Stimulated activated CD8-positive, alpha-beta memory T cell treated with anti-CD3 and anti-CD28 coated beads, Interleukin-2, amount 100 ng/mL, for 48 hours (primary cell): ENCODE data around the gene LCMT1.
"Not testable (repeated sequence)": the region's sequence is repeated elsewhere in the genome, so short reads cannot be mapped to it uniquely, and the experiment has no call there.

Experiments used
- DNase-seq, 2 donors: peaks; one replicate each; pipeline ENCODE4 v3.0.0-alpha.2; 2020; ENCODE audit warnings: low read depth in 2 of 2

LCMT1 gene

DNA sequence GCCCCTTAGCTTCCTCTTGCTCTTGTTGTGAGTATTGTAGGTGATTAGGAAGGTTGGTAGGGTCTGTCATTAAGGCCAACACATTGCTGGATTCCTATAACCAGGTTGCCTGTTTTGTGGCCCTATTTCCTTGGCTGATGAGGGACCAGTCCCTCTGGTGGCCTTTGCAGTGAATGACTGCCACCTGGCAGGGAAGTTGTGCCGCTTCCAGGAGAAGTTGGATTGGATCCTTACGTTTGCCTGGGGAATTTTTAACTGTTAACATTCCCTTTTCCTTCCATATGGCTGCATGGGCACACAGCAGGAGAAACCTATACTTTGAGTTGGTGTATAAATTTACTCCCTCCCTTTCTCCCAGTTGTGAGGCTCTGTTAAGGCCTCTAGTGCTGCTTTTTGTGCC is 32.4 kb downstream of the LCMT1 start:
- DNase-seq = no peak

DNA sequence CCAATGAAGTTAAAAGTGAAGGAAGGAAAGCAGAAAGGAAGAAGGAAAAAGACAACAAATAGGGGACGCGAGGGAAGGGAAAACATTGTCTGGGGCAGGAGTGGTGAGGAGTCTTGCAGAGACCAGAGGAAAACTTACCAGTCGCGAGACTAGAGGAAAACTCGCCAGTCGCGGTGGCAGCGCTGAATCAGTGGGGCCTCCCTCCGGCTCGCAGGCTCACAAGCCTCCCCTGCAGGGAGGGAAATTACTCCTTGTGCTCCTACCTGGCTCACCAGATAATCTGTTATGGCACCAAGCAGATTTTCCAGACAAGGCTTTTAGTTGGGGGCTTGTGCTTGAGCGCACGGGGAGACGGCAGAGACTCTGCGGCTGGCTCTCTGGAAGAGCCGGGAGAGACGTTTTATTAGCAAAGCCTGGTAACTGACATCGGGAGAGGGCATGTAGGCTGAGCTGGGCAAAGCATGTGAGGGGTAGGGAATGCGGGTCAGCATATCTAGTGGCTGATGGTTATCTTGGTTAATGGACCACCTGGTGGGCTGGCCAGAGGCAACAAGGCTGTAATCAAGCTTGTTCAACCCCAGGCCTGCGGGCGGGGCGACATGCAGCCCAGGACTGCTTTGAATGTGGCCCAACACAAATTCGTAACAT is 37.1 kb downstream of the LCMT1 start:
- DNase-seq = no peak

DNA sequence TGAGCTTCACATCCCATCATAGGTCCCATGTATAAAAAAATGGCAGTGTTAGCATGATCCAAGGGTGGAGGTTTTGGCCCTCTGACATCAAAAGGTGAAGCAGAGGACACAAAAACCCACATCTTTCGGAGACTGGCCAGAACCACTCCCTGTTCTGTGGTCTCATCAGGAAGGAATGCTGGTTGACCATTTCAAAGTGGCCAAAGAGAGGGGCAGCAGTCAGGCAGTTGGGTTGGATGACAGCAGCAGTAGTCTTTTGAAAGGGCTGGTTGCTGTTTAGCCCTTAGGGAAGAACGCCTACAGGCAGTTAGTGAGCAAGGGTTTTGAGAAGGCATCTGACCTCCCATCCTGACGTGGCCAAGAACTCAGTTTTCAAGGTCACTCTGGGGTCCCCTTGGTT is 40.5 kb downstream of the LCMT1 start:
- DNase-seq = no peak

DNA sequence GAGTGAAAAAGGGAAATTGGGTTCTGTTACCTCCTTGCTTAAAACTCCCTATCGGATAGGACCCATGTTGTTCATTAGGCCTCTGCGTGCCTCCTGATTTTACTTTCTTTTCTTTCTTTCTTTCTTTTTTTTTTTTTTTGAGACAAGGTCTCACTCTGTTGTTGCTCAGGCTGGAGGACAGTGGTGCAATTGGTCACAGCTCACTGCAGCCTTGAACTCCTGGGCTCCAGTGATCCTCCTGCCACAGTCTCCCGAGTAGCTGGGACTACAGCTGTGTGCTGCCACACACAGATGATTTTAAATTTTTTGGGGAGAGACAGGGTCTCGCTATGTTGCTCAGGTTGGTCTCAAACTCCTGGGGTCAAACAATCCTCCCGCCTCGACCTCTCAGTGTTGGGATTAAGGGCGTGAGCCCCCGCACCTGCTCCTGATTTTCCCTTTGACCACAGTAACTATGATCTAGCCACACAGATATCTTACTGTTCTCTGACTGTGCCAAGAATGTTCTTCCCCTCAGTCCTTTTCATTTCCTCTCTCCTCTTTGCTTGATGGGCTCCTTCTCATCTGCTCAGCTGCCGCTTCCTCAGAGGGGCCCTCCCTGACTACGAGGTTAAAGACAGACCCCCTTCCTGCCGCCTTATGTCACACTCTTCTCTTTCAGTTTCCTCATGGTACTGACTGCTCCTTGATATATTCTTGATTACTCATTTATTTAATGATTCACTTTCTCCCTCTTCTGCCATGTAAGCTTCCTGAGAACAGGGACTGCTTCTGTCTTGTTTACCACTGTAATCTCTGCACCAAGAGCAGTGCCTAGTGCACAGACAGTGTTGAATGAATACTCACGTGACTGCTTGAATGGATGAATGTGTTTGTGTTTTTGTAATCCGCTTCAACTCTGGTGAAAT is 44.3 kb downstream of the LCMT1 start:
- DNase-seq = peak in 1 of 2 donors; percentile 24

DNA sequence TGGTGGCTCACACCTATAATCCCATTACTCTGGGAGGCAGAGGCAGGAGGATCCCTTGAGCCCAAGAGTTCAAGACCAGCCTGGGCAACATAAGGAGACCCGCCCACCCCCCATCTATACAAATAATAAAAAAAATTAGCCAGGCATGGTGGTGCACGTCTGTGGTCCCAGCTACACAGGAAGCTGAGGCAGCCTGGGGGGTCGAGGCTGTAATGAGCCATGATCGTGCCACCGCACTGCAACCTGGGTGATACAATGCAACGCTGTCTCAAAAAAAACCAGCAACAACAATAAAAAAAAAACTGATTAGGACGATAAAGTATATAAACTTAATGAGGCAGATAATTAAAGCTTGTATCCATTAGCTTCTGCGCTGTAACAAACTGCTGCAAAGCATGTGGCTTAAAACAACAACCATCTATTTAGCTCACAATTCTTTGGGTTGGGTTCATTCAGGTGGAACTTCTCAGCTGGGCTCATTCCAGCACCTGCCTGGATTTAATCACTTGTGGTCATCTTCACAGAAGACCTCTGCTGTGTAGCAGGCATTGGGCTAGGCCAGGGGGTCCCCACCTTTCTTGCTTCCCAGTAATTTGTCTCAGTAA is 45.8 kb downstream of the LCMT1 start:
- DNase-seq = no peak

DNA sequence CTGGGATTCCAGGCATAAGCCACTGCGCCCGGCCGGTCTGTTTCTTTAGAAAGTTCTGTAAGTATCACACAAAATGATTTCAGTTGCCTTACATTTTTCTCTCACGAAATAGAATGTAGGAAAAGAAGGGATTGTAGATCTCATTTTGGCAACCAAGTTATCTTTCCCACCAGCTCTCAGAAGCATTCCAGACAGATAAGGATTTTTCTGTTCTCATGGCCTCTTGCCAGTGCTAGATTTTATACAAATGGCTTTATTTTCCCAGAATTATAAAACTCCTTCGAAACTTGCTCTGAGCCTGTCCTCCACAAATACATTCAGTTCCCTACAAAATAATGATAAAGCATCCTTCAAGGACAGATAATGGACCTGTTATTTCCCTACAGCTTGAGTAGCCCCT is 46.9 kb downstream of the LCMT1 start:
- DNase-seq = no peak

DNA sequence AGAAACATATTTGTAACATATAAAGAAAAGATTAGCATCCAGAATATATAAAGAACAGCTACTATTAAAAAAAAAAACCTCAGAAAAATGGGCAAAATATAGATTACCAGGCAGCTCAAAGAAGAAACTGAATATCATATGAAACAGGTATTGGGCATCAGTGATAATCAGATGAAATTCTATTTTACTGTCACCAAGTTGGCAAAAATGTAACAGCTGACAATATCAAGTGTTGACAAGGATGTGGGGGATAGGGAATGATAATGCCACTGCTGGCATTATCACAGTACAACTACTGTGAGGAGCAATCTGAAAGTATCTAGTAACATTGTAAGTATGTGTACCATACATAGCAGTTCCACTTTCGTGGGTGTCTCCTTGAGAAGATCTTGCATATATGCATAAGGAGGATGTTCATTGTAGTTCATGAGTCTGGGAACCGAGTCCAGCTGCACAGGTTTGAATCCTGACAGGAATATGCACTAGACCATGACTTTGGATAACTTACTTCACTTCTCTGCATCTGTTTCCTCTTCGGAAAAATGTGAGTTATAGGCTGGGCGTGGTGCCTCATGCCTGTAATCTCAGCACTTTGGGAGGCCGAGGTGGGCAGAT is 50.3 kb downstream of the LCMT1 start:
- no peak for DNase-seq

DNA sequence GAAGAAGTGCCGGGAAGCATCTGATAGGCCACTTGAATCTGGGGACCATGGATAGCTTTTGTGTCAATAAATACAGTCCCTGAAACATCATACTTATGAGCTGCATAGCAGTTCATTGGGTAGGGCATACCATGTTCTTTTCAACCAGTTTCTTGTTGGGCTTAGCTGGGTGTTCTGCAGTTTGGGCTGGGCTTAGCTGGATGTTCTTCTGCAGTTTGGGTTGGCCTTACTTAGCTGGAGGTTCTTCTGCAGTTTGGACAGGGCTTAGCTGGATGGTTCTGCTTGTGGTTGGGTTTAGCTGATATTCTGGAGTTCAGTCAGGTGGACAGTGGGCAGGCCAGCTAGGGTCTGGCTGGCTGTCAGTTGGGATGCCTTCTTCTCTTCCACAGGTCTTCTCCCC is 52.1 kb downstream of the LCMT1 start:
- DNase-seq = no peak

DNA sequence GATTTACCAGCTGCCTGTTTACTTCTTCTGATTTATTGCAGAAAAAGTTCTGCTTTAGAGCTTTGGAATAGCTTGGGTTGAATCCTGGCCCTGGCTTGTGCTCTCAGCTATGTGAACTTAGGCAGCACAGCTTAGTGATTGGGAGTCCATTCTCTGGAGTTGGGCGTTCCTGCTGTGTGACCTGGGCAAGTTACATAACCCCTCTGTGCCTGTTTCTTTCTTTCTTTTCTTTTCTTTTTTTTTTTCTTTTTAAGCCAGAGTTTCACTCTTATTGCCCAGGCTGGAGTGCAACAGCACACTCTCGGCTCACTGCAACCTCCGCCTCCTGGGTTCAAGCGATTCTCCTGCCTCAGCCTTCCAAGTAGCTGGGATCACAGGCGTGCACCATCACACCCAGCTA is 53.7 kb downstream of the LCMT1 start:
- no peak for DNase-seq

DNA sequence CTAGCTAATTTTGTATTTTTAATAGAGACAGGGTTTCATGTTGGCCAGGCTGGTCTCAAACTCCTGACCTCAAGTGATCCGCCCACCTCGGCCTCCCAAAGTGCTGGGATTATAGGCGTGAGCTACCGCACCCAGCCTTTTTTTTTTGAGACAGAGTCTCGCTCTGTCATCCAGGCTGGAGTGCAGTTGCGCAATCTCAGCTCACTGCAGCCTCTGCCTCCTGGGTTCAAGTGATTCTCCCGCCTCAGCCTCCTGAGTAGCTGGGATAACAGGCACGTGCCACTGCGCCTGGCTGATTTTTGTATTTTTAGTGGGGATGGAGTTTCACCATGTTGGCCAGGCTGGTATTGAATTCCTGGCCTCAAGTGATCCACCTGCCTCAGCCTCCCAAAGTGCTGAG is 56.4 kb downstream of the LCMT1 start:
- not testable (repeated sequence) for DNase-seq

DNA sequence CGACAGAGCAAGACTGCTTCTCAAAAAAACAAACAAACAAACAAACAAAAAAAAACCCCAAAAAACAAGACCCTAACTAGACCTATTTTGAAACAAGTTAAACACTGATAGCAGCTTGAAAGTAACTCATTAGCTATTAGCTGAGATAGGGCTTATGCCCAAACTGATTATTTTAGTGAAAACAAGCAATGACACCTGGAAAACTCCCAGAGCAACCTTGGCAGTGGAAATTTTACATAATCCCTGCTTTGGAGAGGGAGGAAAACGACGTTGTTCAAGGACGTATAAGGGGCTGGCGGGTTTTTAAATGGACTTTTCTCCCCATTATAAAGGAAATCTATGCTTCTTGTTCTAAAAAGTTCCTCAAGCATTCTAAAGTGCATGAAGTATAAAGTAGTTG is 59.8 kb downstream of the LCMT1 start:
- DNase-seq = no peak

DNA sequence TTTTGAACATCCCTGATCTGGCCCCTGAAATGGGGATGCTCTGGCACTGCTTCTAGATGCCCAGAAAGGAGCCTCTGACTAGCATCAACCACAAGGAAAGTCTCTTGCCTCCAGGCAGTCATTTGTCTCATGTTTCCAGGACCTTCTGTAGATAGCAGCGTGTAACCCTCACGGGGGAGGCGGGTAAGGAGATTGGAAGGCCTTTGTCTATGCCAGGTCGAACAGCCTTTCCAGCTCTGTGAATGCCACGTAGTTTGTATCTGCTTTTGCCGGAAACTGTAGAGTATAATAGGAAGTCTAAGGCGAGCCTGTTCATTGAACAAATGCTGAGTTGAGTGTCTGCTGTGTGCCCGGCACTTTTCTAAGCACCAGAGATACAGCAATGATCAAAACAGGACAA is 61.3 kb downstream of the LCMT1 start:
- DNase-seq = no peak

DNA sequence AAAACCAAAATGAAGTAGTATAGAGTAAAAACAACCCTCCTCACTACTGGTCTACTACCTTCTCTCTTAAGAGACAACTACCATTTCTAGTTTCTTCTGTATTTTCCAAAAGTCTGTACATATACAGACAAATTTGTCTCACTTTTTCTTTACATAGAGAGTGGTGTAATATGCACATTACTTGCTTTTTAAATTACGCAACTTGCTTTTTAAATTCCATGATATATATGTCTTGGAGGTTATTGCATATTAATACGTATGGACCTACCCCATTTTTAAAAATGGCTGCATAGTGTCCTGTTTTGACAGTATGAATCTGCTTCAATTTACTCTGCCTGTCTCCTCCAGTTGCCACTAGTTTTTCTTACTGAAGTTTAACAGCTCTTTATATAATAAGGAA is 62.7 kb downstream of the LCMT1 start:
- DNase-seq = no peak

DNA sequence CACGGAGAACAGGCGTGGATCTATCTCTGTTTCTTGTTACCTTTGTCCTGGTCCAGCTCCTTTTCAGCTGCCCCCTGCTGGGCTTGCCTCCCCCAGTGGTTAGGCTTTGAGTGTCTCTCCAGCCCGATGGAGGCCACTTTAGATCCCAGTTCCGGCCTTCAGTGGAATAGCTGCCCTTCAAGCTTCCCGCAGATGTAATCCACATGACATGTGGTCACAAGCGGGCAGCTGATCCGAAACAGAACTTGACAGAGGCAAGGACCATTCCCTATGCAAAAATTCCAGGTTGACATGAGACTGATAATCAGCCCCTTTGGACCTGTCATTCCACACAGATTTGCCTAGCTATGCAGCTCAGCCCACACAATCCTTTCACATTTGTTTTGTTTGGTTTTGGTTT is 64.6 kb downstream of the LCMT1 start:
- no peak for DNase-seq

DNA sequence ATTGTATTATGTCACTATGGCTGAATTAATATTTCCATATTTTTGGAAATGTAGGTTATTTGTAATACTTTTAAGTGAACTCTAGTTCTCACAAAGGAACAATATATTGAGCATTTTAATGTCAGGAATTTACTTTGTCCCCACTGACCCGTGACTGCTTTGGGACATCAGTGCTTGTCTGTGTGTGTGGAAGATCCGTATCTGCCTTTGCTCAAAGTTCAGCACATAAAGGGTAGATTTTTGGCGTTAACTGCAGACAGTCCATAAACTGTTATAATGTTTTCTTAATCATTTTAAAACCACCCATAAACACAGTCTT is 65.9 kb downstream of the LCMT1 start:
- DNase-seq = no peak

DNA sequence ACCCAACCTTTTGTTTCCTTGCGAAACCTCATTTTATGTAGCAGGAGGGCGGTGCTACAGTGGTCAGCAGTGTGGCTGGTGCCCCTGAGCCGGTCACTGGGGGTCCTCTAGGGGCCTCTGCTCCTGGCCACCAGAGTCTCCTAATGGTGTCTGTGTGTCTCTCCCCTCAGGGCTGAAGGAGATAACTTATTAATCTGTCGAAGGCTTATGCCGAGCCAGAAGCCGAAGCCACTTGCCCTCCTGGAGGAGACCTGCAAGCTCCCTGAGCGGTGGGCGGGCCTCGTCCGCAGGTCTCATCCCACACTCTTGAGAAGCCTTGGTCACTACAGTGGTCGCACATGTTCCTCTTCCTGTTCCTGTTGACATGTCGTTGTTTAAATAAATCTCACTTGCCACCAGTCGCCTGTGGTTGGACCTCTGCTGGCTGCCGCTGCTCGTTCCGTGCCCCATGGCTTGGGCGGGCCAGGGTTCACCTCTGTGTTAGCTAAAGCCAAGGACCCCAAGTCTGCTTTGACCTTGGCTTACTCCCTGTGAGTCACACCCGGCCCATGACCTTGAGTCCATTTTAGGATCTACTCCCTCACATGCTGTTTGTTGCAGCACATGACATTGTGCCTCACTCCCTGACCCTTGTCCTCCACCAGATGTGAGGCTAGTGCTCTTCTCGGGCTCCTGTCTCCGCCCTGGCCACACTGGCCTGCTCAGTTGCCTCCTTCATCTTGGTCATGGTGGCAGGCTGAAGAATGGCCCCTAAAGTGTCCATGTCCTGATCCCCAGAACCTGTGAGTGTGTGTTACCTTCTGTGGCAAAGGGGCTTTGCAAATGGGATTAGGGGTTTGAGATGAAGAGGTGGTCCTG is 66.5 kb downstream of the LCMT1 start:
- DNase-seq = no peak

DNA sequence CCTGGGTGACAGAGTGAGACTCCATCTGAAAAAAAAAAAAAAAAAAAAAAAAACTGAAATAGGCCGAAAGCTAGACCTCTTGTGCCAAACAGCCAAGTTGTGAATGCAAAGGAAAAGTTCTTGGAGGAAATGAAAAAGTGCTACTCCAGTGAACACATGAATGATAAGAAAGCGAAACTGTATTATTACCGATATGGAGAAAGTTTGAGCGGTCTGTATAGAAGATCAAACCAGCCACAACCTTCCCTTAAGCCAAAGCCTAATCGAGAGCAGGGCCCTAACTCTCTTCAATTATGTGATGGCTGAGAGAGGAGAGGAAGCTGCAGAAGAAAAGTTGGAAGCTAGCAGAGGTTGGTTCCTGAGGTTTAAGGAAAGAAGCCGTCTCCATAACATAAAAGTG is 69.7 kb downstream of the LCMT1 start:
- not testable (repeated sequence) for DNase-seq

DNA sequence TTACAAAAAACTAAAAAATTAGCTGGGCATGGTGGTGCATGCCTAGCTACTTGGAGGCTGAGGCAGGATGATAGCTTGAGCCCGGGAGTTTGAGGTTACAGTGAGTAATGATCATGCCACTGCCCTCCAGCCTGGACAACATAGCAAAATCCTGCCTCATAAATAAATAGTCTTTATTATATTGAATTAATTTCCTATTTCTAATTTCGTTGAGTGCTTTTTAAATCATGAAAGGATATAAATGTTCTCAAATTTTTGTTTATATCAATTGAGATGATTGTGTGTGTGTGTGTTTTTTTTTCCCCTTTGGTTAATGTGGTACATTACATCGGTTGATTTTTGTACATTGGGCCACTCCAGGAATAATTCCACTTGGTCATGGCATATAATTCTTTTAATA is 73.2 kb downstream of the LCMT1 start:
- DNase-seq = no peak

DNA sequence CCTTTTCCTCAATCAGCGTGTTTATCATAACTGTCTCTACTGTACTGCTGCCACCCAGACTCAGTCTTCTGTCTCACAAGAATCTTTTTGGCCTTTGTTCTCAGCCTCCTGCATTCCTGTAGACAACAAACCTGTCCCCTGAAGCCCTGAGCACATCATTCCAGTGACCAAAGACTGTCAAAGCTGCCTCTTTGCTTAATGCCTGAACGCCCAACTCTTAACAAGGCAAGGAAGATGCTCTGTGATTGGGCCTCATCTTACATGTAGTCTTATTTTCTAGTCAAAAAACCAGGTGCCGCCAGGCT is 75.9 kb downstream of the LCMT1 start:
- no peak for DNase-seq

DNA sequence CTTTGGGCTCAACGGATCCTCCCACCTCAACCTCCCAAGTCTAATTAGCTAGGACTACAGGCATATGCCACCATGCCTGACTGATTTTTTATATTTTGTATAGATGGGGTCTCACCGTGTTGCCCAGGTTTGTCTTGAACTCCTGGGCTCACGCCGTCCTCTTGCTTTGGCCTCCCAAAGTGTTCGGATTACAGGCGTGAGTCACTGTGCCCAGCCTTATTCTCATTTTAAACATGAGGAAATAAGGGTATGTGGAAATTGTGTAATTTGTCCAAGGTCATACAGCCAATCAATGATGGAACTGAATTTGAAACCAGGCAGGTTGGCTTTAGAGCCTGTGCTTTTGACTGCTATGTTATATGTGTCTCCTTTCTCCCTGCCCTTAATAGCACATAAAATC is 77.8 kb downstream of the LCMT1 start:
- DNase-seq = no peak

DNA sequence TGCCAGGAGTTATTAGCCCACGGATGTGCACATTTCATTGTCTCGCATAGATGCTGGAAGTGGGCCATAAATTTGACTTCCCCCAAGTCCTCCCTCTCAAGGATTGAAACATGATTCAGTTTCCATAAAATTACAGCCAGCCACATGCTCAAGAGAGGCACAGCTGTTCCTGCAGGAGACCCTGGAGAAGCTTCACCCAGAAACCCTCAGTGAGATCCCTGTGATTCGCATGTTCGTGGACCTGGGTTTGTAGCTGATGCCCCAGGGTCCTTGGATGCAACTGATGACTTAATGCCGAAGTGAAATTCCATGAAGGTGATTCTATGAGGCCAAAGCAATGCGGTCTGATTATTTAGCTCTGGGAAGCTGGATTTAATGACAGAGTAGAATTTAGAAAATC is 80.6 kb downstream of the LCMT1 start:
- no peak for DNase-seq

DNA sequence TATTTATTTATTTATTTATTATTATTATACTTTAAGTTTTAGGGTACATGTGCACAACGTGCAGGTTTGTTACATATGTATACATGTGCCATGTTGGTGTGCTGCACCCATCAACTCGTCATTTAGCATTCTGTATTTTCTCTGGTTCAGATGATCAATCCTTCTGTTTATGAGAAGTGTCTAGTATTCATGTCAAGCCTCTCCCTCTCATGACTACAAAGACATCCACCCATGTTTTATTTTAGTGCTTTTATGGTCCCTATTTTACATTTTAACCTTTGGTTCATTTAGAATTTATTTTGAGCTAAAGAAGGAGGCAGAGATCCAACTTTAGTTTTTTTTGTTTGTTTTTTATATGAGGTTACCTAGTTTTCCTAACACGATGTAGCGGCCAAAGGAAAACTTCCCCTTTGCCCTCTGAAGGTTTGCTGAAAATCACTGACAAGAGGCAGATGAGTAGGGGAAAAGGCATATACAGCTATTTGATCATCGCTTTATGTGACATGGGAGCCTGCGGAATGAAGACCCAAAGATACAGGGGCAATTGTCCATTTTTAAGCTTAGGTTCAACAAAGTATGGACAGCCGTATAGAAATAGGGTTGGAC is 82.8 kb downstream of the LCMT1 start:
- no peak for DNase-seq
